OCI-LY7 (cell line): ENCODE measurements around the gene HMBS.

Source experiments
- EZH2phosphoT487 ChIP-seq: fragments of 200-600 bp; sonication (generic); IDR thresholded peaks from 2 replicates; pipeline ENCODE4 v1.6.1; 2018; ENCODE audit warnings: low read depth, borderline replicate concordance, mild to moderate bottlenecking, mixed run types, antibody characterized with exemption, low read length, moderate library complexity, mixed read lengths
- TF ChIP-seq, protein P1 (sequence below): fragments of 200-600 bp; sonication (generic); conservative IDR thresholded peaks from 2 replicates; pipeline ENCODE4 v1.5.1; 2014; ENCODE audit warnings: mild to moderate bottlenecking, antibody characterized with exemption, low read length, moderate library complexity, mixed read lengths

DNA sequence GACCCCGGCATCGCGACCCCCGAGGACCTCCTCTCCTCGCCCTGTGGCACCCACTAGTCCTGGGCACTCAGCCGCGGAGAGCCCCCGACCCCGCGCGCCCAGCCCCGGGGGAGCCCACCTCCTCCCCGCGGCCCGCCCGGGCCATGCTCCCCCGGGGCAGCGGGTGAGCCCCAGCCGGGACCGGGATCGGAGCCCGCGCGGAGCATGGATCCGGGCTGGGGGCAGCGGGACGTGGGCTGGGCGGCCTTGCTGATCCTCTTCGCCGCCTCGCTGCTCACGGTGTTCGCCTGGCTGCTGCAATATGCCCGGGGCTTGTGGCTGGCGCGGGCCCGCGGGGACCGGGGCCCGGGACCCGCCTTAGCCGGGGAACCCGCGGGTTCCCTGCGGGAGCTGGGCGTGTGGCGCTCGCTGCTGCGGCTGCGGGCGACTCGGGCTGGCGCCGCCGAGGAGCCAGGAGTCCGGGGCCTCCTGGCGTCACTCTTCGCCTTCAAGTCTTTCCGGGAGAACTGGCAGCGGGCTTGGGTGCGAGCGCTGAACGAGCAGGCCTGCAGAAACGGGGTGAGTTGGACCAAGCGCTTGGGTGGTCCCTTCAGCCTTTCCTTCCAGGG, 23.0 kb downstream of the HMBS start:
- TF ChIP-seq, protein P1, sequence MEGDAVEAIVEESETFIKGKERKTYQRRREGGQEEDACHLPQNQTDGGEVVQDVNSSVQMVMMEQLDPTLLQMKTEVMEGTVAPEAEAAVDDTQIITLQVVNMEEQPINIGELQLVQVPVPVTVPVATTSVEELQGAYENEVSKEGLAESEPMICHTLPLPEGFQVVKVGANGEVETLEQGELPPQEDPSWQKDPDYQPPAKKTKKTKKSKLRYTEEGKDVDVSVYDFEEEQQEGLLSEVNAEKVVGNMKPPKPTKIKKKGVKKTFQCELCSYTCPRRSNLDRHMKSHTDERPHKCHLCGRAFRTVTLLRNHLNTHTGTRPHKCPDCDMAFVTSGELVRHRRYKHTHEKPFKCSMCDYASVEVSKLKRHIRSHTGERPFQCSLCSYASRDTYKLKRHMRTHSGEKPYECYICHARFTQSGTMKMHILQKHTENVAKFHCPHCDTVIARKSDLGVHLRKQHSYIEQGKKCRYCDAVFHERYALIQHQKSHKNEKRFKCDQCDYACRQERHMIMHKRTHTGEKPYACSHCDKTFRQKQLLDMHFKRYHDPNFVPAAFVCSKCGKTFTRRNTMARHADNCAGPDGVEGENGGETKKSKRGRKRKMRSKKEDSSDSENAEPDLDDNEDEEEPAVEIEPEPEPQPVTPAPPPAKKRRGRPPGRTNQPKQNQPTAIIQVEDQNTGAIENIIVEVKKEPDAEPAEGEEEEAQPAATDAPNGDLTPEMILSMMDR: no peak
- no peak for TF ChIP-seq EZH2phosphoT487
